Muscle layer of colon (tissue), 2 donors: Measurements from ENCODE around the gene NFILZ.

Source experiments
- H3K27ac ChIP-seq: one replicate; pipeline ENCODE4 v1.7.0; 2013; ENCODE audit warnings: low read depth, mild to moderate bottlenecking, low read length, moderate library complexity
- H3K27me3 ChIP-seq, 2 donors: one replicate each; pipeline ENCODE4 v1.7.0; 2013; ENCODE audit warnings: low read length in 2 of 2, mild to moderate bottlenecking in 2 of 2; ENCODE audit not compliant: insufficient read depth in 2 of 2, control insufficient read depth in 1 of 2
- H3K36me3 ChIP-seq: one replicate; pipeline ENCODE4 v1.7.0; 2013; ENCODE audit warnings: mild to moderate bottlenecking, low read length; ENCODE audit not compliant: insufficient read depth
- H3K4me1 ChIP-seq: one replicate; pipeline ENCODE4 v1.7.0; 2013; ENCODE audit warnings: mild to moderate bottlenecking, low read length; ENCODE audit not compliant: insufficient read depth
- H3K4me3 ChIP-seq, 2 donors: one replicate each; pipeline ENCODE4 v1.7.0; 2013; ENCODE audit warnings: low read length in 2 of 2, low read depth in 1 of 2, mild to moderate bottlenecking in 1 of 2, moderate library complexity in 1 of 2
- H3K9ac ChIP-seq: one replicate; pipeline ENCODE4 v1.7.0; 2013; ENCODE audit warnings: low read length
- H3K9me3 ChIP-seq: one replicate; pipeline ENCODE4 v1.7.0; 2013; ENCODE audit warnings: mild to moderate bottlenecking, low read length
- donor health status: abdominal sarcoma.
- donor health status: Adenocarcinoma of cecum.

Gene NFILZ, protein sequence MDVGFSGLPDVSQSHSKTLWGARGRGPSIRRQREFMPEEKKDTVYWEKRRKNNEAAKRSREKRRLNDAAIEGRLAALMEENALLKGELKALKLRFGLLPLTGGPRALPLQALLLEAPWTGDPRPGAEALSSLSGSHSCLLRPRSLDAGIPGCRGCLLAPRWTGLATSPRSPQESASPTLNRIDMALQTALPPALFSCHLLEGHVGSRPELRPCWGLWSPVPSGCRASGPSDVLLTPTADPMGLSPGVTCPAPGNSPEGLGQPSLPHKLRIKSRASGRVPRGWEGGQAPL

DNA sequence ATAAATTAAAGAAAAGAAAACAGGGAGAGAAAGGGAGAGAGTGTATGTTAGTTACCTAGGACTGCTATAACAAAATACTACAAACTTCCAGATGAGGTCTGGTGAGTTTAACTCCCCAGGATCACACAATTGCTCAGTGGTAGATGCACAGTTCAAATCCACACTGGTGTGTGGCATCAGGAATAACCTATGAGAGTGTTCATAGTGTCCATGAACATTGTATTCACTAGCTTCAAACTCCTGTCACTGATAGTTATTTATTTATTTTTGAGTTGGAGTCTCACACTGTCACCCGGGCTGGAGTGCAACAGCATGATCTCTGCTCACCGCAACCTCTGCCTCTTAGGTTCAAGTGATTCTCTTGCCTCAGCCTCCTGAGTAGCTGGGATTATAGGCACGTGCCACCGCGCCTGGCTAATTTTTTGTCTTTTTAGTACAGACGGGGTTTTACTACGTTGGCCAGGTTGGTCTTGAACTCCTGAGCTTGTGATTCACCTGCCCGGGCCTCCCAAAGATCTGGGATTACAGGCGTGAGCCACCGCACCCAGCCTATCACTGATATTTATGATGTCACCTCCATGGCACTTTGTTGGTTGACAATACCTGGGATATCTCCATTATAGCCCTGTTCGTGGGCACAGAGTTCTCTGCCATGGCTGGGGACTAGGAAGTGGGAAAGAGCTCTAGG, at the start of gene NFILZ:
NFILZ (plus strand) TSS at position 638 of the 688 bp plus-strand sequence. CDS start 46,133 bp downstream, outside the sequence.
- H3K27ac ChIP-seq: no peak within 1 kb of the TSS
- no peak within 1 kb of the TSS for H3K4me3 ChIP-seq

DNA sequence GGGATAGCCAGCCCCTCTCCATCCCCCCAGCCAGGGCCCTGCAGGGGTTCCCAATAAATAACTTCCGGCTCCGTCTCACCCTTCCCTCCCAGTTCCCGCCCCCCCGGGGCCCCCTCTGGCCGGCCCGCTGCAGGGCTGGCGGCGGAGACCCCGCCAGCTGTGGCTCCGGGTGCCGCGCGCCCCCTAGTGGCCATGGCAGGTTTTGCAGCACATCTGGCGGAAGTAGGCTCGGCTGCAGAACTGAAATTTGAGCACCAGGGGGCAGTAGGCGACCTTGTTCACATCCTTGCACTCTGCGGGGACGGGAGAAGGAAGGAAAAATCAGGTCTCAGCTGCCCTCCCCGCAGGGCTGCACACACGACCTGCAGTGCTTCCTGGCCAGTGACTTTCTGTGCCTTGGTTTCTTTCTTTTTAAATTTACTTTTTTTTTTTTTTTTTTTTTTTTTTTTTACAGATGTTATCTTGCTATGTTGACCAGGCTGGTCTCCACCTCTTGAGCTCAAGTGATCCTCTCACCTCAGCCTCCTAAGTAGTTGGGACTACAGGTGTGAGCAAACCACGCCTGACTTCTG, 49.6 kb upstream of the NFILZ start:
- peaks cover 5% of the 10 kb centered on the region for H3K36me3 ChIP-seq
- H3K27ac ChIP-seq: no peak overlapping the region
- peaks cover 0 to 18% of the 10 kb centered on the region in 2 donors for H3K27me3 ChIP-seq
- no peak overlapping the region for H3K9ac ChIP-seq
- no peaks in the 10 kb centered on the region for H3K9me3 ChIP-seq
- no peaks in the 10 kb centered on the region for H3K4me1 ChIP-seq
- H3K4me3 ChIP-seq: no peak overlapping the region

More for the DNA sequence above, at the start of gene NFILZ:
- no peaks in the 10 kb centered on the region for H3K36me3 ChIP-seq
- no peaks in the 10 kb centered on the region for H3K4me1 ChIP-seq
- no peaks in the 10 kb centered on the region for H3K9me3 ChIP-seq
- H3K9ac ChIP-seq: no peak within 1 kb of the TSS
- no peaks in the 10 kb centered on the region for H3K27me3 ChIP-seq

DNA sequence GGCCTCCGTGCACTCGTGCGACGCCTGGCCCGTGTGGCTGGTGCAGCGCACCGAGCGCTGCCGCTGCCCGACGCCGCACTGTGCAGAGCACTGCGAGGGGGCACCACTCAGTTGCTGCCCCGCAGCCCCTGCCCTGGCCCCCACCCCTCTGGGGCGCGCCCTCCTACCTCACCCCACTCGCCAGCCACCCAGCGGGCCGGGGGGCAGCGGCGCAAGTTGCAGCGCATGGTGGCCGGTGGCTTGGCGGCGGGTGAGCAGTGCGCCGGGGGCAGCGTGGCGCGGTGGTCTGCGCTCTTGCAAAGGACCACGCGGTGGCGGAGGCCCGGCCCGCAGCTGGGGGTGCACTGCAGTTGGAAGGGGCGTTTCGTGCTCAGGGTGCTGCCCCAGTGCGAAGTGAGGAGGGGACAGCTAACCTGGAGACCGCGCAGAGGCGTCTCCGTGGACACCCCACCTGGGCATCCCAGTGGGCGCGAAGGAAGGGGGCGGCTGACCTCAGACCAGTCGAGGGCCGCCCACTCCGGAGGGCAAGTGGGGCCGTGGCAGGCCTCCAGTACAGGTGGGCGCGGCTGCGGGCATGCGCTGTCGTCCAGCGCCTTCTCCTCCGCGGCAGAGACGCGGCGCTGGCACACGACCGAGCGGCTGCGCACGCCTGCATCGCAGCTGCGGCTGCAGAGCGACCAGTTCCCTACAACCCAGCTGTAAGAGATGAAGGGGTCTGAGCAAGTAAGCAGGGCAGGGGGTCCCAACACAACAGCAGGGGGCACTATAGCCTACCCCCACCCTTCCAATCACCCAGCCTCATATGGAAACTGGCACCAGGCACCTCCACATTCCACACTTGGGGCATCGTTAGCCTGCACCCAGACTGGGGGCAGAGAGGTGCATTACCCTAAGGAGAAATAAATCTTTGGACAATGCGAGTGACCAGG, 45.2 kb upstream of the NFILZ start:
- H3K9ac ChIP-seq: no peak overlapping the region
- peaks cover 5% of the 10 kb centered on the region for H3K36me3 ChIP-seq
- H3K4me3 ChIP-seq: no peak overlapping the region
- no peaks in the 10 kb centered on the region for H3K4me1 ChIP-seq
- no peaks in the 10 kb centered on the region for H3K27me3 ChIP-seq
- H3K27ac ChIP-seq: no peak overlapping the region
- no peaks in the 10 kb centered on the region for H3K9me3 ChIP-seq

DNA sequence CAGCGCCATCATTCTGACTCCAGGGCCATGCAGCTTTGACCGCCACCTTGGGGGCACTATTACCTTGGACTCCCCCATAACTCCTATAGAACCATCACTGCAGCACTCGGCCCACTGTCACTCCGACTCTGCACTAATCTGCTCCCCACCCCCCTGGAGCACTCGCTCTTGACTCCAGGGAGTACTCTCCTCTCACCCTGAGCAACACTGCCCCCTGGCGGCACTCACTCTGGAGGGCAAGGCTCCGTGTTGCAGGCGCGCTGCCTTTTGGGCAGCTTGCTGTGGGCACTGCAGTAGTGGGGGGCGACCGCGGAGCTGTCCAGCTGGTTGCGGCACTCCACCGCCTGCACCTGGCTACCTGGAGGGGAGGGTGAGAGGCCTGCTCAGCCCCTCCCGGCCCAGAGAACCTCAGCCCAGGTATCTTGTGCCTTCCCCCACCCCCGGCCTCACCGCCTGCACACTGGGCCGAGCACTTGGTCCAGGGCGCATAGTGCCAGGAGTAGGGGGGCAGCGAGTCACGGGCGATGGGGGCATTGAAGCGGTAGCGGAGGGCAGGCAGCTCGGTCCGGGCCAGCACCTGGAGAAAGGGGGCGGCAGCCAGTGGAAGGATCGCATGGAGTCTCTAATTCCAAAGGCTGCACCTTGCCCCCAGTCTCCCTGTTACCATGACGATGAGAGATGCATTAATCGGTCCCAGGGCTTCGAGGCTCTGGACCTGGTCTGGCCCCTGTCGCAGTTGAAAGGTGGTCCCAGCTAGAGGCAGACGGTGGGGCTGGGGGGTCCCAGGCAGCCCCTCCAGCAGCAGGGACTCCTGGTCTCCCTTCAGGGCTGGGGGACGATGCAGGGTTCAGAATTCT, 44.3 kb upstream of the NFILZ start:
- Histone ChIP-seq H3K9me3 (no peaks in the 10 kb centered on the region), H3K9ac (no peak overlapping the region), H3K36me3 (peaks cover 5% of the 10 kb centered on the region), H3K4me3 (no peak overlapping the region), H3K4me1 (no peaks in the 10 kb centered on the region), H3K27ac (no peak overlapping the region), H3K27me3 (no peaks in the 10 kb centered on the region)

DNA sequence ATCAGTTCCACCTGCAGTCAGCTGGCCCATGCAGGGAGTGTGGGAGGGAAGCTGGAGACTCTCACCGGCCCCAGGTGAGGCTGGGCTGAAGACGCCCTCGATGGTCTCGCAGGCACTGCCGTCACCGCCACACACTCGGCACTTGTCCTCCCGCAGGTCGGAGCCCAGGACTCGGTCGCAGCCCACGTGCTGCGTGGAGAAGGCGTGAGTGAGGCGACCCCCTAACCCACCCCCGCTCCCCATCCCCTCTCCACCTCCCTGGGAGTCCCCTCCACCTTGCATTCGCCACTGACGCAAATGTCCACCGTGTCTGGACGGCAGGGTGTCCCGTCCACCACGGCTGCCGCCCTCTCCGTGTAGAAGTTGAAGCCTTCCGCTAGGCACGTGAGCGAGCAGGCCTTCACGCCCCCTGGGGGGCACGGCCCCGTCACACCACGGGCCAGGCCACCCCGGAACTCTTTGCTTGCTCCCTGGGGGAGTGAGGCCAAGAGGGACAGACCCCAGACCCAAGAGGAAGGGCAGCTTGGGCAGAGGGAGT, 41.2 kb upstream of the NFILZ start:
- Histone ChIP-seq H3K9me3 (no peaks in the 10 kb centered on the region), H3K36me3 (peaks cover 4% of the 10 kb centered on the region), H3K27me3 (no peaks in the 10 kb centered on the region), H3K4me3 (no peak overlapping the region), H3K9ac (no peak overlapping the region), H3K27ac (no peak overlapping the region), H3K4me1 (peaks cover 7% of the 10 kb centered on the region)

DNA sequence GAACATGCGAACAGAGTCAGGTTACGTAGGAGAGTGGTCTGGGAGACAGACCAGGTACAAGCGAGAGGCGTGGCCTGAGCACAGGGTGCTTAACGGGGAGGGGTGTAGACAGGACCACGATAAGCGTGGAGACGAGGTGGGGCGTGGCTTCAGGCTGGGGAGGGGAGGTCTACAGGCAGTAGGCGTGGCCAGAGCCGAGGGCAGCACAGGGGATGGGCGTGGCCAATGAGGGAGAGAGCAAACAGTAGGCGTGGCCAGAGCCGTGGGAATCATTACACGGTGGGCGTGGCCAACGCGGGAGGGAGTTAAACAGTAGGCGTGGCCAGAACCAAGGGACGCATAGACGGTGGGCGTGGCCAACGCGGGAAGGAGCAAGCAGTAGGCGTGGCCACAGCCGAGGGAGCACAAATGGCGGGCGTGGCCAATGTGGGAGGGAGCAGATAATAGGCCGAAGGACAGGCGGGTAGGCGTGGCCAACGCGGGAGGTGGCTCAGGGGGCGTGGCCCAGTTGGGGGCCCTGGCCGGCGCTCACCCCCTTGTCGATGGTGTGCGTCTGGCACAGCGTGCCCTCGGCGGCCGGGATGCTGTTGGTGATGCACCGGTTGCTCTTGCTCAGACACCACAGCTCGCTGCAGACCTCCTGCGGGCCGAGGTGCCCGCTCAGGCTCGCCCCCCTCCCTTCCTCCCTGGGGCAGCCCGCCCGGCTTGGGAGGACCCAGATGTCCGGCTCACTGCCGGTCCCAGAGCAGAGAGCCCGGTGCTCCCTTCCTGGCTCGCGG, 38.0 kb upstream of the NFILZ start:
- H3K4me1 ChIP-seq: peaks cover 7% of the 10 kb centered on the region
- no peak overlapping the region for H3K9ac ChIP-seq
- peak overlapping the region; percentile 30 for H3K27ac ChIP-seq
- no peaks in the 10 kb centered on the region for H3K27me3 ChIP-seq
- peaks cover 12% of the 10 kb centered on the region for H3K36me3 ChIP-seq
- peak overlapping the region; percentile 45 to 74 for H3K4me3 ChIP-seq
- no peaks in the 10 kb centered on the region for H3K9me3 ChIP-seq

DNA sequence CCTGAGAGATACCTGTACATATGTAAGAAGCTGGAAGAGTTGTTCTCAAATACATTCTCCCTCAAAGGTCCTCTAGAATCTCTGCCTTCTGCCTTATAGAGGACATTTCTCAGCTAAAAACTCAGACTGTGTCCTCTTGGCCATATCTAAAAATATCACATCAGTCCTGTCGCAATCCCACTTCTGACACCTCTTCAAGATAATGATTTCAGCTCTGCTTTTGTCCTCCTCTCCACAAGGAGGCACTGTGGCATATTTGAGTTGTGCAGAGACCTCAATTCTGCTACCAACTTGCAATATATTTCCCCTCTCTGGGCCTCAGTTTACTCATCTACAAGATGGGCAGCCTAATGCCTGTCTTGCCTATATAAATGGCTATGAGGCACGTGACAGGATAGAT, 36.5 kb upstream of the NFILZ start:
- Histone ChIP-seq H3K27me3 (no peaks in the 10 kb centered on the region), H3K4me3 (no peak overlapping the region), H3K9ac (no peak overlapping the region), H3K27ac (no peak overlapping the region), H3K36me3 (peaks cover 14% of the 10 kb centered on the region), H3K4me1 (peaks cover 7% of the 10 kb centered on the region), H3K9me3 (no peaks in the 10 kb centered on the region)

DNA sequence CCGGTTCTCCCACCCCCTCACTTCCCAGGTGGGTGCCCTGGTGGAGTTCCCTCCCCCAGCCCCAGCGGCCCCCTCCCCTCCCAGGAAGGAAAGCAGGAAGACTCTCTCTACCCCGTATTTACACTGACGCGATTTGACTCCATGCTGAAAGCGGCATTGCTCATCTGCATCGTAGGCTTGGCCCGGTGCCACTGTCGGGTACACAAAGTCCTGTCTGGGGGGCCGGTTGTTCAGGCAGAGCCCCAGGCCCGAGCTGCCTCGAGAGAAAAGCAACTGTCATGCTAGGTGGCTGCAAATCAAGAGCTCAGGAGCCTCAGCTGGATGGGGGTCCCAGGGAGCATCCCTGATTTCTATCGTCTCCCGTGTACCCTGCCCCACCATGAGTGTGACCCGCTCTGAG, 34.8 kb upstream of the NFILZ start:
- H3K27ac ChIP-seq: no peak overlapping the region
- H3K9me3 ChIP-seq: no peaks in the 10 kb centered on the region
- no peaks in the 10 kb centered on the region for H3K27me3 ChIP-seq
- peaks cover 16% of the 10 kb centered on the region for H3K36me3 ChIP-seq
- H3K9ac ChIP-seq: no peak overlapping the region
- H3K4me1 ChIP-seq: peaks cover 7% of the 10 kb centered on the region
- no peak overlapping the region for H3K4me3 ChIP-seq

DNA sequence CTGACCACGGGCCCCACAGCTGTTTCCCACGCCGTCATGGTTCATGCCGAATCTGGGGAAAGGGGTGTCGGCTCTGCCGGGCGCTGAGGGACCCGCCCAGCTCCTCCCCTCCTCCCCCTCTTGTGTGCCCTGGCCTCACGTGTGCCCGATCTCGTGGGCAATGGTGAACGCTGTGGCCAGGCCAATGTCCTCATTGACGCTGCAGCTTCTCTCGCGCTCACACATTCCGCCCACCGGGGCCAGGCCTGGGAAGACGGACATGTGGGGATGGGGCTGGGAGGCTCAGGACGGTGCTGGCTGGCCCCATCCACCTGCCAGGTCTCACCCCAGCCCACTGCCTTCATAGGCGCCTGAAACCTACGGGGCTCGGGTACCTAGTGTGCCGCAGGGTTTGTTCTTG, 34.3 kb upstream of the NFILZ start:
- peaks cover 16% of the 10 kb centered on the region for H3K36me3 ChIP-seq
- H3K27me3 ChIP-seq: no peaks in the 10 kb centered on the region
- H3K27ac ChIP-seq: no peak overlapping the region
- H3K9me3 ChIP-seq: no peaks in the 10 kb centered on the region
- H3K4me1 ChIP-seq: peaks cover 7% of the 10 kb centered on the region
- no peak overlapping the region for H3K4me3 ChIP-seq
- no peak overlapping the region for H3K9ac ChIP-seq

DNA sequence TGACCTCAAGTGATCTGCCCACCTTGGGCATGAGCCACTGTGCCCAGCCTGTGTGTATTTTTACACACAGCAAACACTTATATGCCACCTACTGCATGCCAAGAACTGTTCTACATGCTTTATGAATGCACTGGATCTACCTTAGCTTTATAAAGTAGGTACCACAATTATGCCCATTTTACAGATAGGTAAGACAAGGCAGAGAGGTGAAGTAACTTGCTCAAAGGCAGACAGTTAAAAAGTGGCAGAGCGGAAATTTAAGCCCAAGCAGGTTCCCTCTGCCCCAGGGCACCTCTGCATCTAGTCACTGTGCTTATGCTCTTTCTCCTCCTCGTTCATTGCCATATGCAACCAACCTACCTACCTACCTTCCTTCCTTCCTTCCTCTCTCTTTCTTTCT, 30.4 kb upstream of the NFILZ start:
- peaks cover 28% of the 10 kb centered on the region for H3K36me3 ChIP-seq

More for the DNA sequence above, 30.4 kb upstream of the NFILZ start:
- Histone ChIP-seq H3K27ac (no peak overlapping the region), H3K4me3 (no peak overlapping the region), H3K27me3 (no peaks in the 10 kb centered on the region), H3K9me3 (no peaks in the 10 kb centered on the region), H3K9ac (no peak overlapping the region), H3K4me1 (no peaks in the 10 kb centered on the region)
